Measurements from ENCODE around the gene IFT122.

IFT122 gene

DNA sequence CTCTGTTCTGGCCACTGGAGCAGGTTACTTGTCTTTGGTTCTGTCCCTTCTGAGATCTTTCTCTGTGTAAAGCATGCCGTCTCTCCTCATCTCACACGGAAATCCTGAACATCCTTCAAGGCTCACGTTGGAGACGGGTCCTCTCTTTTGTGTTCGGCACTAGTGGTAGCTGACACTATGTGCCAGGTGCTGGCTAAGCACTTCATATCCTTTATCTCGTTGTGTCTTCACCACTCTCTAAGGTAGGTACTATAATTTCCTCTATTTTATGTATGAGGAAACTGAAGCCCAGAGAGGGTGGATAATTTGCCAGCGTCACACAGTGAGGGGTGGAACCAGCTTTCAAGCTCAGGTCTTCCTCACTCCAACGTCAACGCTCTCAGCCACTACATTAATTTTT lies 1.2 kb downstream of the IFT122 start:
- H3K4me3 ChIP-seq (ENCODE audit: low read depth, low read length): peak overlapping the region; percentile 95

DNA sequence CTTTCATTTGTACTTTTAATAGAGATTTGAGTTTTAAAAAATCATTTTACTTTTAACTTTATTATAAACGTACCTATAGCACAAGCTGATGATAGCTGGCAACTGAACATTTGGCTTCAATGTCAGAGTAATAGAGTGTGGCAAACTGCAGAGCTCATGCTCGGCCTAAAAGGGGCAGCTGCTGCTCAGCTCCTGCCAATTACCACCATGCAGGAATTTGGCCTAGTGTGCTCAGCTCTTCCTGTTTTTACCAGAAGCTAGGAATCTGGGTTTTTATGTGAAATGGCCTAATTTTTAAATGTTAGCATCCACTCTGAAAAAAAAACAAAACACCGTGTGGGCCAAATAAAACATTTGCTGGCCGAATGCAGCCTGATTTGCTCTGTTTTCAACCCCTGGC lies 1.8 kb downstream of the IFT122 start:
- TF ChIP-seq, protein P1, sequence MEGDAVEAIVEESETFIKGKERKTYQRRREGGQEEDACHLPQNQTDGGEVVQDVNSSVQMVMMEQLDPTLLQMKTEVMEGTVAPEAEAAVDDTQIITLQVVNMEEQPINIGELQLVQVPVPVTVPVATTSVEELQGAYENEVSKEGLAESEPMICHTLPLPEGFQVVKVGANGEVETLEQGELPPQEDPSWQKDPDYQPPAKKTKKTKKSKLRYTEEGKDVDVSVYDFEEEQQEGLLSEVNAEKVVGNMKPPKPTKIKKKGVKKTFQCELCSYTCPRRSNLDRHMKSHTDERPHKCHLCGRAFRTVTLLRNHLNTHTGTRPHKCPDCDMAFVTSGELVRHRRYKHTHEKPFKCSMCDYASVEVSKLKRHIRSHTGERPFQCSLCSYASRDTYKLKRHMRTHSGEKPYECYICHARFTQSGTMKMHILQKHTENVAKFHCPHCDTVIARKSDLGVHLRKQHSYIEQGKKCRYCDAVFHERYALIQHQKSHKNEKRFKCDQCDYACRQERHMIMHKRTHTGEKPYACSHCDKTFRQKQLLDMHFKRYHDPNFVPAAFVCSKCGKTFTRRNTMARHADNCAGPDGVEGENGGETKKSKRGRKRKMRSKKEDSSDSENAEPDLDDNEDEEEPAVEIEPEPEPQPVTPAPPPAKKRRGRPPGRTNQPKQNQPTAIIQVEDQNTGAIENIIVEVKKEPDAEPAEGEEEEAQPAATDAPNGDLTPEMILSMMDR (IDR thresholded peaks at IDR 0.05; ENCODE audit: borderline replicate concordance, insufficient read depth, low read depth, low read length): no peak
- no peak overlapping the region for H3K4me3 ChIP-seq (ENCODE audit: low read depth, low read length)

More for the DNA sequence above, 1.2 kb downstream of the IFT122 start:
- TF ChIP-seq, protein P1 (IDR thresholded peaks at IDR 0.05; ENCODE audit: borderline replicate concordance, insufficient read depth, low read depth, low read length): no peak

DNA sequence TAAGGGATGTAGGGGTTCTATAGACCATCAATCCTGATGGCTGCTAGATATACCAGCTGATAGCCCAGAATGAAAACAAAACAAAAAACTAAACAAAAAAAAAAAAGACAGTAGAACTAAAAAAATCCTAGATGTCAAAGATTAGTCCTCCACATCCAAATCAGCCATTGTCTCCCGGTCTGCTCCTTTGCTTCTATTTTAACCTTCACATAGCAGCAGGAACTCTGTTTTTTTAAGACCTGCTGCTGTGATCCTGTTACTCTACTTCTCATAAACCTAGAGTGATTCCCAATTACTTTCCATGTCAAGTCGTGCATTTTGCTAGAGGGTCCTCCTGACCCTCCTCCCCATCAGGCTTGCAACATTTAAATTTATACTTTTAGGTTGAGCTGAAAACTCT lies 2.5 kb downstream of the IFT122 start:
- TF ChIP-seq, protein P1 (IDR thresholded peaks at IDR 0.05; ENCODE audit: borderline replicate concordance, insufficient read depth, low read depth, low read length): no peak

DNA sequence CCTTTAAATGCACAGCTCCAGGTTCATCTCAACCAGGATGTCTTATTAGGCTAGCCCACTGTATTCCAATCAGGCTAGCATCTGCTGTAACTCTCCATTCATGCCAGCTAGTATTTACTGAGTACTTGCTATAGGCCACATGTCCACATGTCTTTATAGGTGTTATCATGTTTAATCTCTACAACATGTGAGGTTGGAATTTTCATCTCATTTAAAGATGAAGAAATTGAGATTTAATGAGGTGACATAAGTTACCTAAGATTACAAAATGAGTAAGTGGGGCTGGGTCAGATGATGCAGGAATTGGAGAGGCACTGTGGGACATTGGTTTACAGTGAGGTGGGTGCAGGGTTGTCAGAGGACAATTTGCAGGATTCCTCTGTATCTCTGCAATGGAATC lies 2.9 kb downstream of the IFT122 start:
- TF ChIP-seq, protein P1 (IDR thresholded peaks at IDR 0.05; ENCODE audit: borderline replicate concordance, insufficient read depth, low read depth, low read length): no peak
- no peak overlapping the region for H3K4me3 ChIP-seq (ENCODE audit: low read depth, low read length)

More for the DNA sequence above, 2.5 kb downstream of the IFT122 start:
- H3K4me3 ChIP-seq (ENCODE audit: low read depth, low read length): no peak overlapping the region

DNA sequence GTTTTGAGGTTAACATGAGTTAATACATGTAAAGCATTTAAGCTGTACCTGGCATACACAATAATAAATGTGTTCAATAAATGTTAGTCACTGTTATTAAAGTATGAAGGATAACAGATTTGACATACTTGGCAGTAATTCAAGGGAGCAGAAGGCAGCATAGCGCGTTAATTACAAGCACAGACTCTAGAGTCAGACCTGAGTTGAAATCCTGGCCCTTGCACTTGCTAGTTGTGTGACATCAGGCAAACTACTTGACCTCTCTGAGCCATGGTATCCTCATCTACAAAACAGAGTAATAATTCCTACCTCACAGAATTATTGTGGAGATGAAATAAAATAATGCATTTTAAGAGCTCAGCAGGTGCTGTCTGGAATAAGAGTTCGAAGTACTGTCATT lies 5.4 kb downstream of the IFT122 start:
- TF ChIP-seq, protein P1 (IDR thresholded peaks at IDR 0.05; ENCODE audit: borderline replicate concordance, insufficient read depth, low read depth, low read length): no peak
- H3K4me3 ChIP-seq (ENCODE audit: low read depth, low read length): no peak overlapping the region

DNA sequence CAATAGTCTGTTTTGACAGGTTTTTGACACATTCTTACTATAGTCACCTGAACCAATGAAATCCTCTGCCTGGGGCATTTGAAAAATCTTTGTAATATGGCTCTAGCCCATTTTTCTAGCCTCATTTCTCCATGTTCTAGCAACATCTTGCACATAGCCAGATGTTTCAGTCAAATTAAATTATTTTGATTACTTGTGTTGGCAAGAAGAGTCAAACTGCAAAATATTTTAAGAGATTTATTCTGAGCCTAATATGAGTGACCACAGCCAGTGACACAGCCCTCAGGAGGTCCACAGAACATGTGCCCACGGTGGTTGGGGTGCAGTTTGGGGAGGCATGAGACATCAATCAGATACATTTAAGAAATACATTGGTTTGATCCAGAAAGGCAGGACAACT lies 6.9 kb downstream of the IFT122 start:
- TF ChIP-seq, protein P1 (IDR thresholded peaks at IDR 0.05; ENCODE audit: borderline replicate concordance, insufficient read depth, low read depth, low read length): no peak
- no peak overlapping the region for H3K4me3 ChIP-seq (ENCODE audit: low read depth, low read length)

DNA sequence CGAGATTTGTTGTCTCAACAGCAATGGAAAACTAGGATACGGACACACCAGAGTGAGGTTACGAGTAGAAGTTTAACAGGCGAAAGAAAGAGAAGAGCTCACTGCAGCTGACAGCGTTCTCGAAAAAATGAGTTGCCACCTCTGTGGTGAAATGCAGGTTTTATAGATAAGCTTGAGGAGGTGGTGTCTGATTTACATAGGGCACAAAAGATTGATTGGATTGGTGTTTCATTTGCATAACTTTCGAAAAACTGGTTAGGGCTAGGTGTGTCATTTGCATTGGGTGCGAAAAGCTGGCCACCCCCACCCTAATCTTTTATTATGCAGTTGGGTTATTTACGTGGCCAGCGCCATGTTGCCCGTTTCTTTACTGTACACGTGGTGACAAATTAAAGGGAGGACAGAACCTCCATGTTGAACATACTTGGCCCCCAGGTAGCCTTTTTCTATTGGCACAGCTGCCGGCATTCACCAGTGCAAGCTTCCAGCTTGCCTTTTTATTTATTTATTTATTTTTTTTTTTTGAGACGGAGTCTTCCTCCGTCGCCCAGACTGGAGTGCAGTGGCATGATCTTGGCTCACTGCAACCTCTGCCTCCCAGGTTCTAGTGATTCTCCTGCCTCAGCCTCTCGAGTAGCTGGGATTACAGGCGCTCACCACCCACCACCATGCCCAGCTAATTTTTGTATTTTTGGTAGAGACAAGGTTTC lies 8.3 kb downstream of the IFT122 start:
- TF ChIP-seq, protein P1 (IDR thresholded peaks at IDR 0.05; ENCODE audit: borderline replicate concordance, insufficient read depth, low read depth, low read length): no peak
- no peak overlapping the region for H3K4me3 ChIP-seq (ENCODE audit: low read depth, low read length)
